ENCODE data around the gene KCNE4.

KCNE4 gene

GRCh38 chr2:223056701-223057418 is 4.9 kb downstream of the KCNE4 start:
- H4K20me1 ChIP-seq (ENCODE audit: insufficient read depth, low read length, poor library complexity, severe bottlenecking): no peaks in the 10 kb centered on the region
- no peaks in the 10 kb centered on the region for H3K27me3 ChIP-seq (ENCODE audit: insufficient read depth, low read length, poor library complexity, severe bottlenecking)
- peak overlapping the region; percentile 48 for H3K4me2 ChIP-seq (ENCODE audit: low read depth, low read length, poor library complexity, severe bottlenecking)
- H3K9ac ChIP-seq (ENCODE audit: low read depth, low read length, poor library complexity, severe bottlenecking): peak overlapping the region; percentile 9
- 0 out of 2 replicates have a peak, but pooled peaks cover 3% of the 10 kb centered on the region for H3F3A ChIP-seq (ENCODE audit: low read depth)
- H2AFZ ChIP-seq (ENCODE audit: low read length): peak overlapping the region; percentile 63
- no peaks in the 10 kb centered on the region for H3K9me2 ChIP-seq (replicated peaks; ENCODE audit: low read depth, low read length)
- no peaks in the 10 kb centered on the region for H3K79me2 ChIP-seq (ENCODE audit: insufficient read depth, low read length)
- no peaks in the 10 kb centered on the region for H3K36me3 ChIP-seq (ENCODE audit: insufficient read depth, low read length)
- no peak overlapping the region for H3K4me3 ChIP-seq (ENCODE audit: low read length, poor library complexity, severe bottlenecking)
- peaks cover 27% of the 10 kb centered on the region for H3K4me1 ChIP-seq (ENCODE audit: insufficient read depth, low read length, poor library complexity, severe bottlenecking)
- H3K9me3 ChIP-seq (ENCODE audit: insufficient read depth, low read depth, low read length): no peaks in the 10 kb centered on the region
- TF ChIP-seq EZH2phosphoT487 (IDR thresholded peaks at IDR 0.05; ENCODE audit: borderline replicate concordance) (no peak), CTCF (conservative IDR thresholded peaks at IDR 0.05; ENCODE audit: low read length) (no peak)

GRCh38 chr2:223057569-223057968 is 5.6 kb downstream of the KCNE4 start:
- Histone ChIP-seq H3K4me2 (ENCODE audit: low read depth, low read length, poor library complexity, severe bottlenecking) (no peak overlapping the region), H2AFZ (ENCODE audit: low read length) (peak overlapping the region; percentile 63; the same call in 1 of the 2 replicates), H3K9me2 (replicated peaks; ENCODE audit: low read depth, low read length) (no peaks in the 10 kb centered on the region), H3K27me3 (ENCODE audit: insufficient read depth, low read length, poor library complexity, severe bottlenecking) (no peaks in the 10 kb centered on the region), H3K36me3 (ENCODE audit: insufficient read depth, low read length) (no peaks in the 10 kb centered on the region), H3K9me3 (ENCODE audit: insufficient read depth, low read depth, low read length) (no peaks in the 10 kb centered on the region), H3K4me3 (ENCODE audit: low read length, poor library complexity, severe bottlenecking) (no peak overlapping the region), H3K9ac (ENCODE audit: low read depth, low read length, poor library complexity, severe bottlenecking) (no peak overlapping the region), H3K79me2 (ENCODE audit: insufficient read depth, low read length) (no peaks in the 10 kb centered on the region), H4K20me1 (ENCODE audit: insufficient read depth, low read length, poor library complexity, severe bottlenecking) (no peaks in the 10 kb centered on the region), H3K4me1 (ENCODE audit: insufficient read depth, low read length, poor library complexity, severe bottlenecking) (peaks cover 27% of the 10 kb centered on the region), H3F3A (ENCODE audit: low read depth) (0 out of 2 replicates have a peak, but pooled peaks cover 3% of the 10 kb centered on the region)
- no peak for TF ChIP-seq CTCF (conservative IDR thresholded peaks at IDR 0.05; ENCODE audit: low read length)
- TF ChIP-seq EZH2phosphoT487 (IDR thresholded peaks at IDR 0.05; ENCODE audit: borderline replicate concordance): no peak

GRCh38 chr2:223058952-223059716 is 7.1 kb downstream of the KCNE4 start:
- Histone ChIP-seq H3K9me3 (ENCODE audit: insufficient read depth, low read depth, low read length) (no peaks in the 10 kb centered on the region), H3K4me3 (ENCODE audit: low read length, poor library complexity, severe bottlenecking) (no peak overlapping the region), H3K4me1 (ENCODE audit: insufficient read depth, low read length, poor library complexity, severe bottlenecking) (peaks cover 27% of the 10 kb centered on the region), H3K9me2 (replicated peaks; ENCODE audit: low read depth, low read length) (no peaks in the 10 kb centered on the region), H4K20me1 (ENCODE audit: insufficient read depth, low read length, poor library complexity, severe bottlenecking) (no peaks in the 10 kb centered on the region), H3K79me2 (ENCODE audit: insufficient read depth, low read length) (no peaks in the 10 kb centered on the region), H3K9ac (ENCODE audit: low read depth, low read length, poor library complexity, severe bottlenecking) (no peak overlapping the region), H3F3A (ENCODE audit: low read depth) (0 out of 2 replicates have a peak, but pooled peaks cover 3% of the 10 kb centered on the region), H3K27me3 (ENCODE audit: insufficient read depth, low read length, poor library complexity, severe bottlenecking) (no peaks in the 10 kb centered on the region), H2AFZ (ENCODE audit: low read length) (no peak overlapping the region), H3K4me2 (ENCODE audit: low read depth, low read length, poor library complexity, severe bottlenecking) (no peak overlapping the region), H3K36me3 (ENCODE audit: insufficient read depth, low read length) (no peaks in the 10 kb centered on the region)
- TF ChIP-seq CTCF (conservative IDR thresholded peaks at IDR 0.05; ENCODE audit: low read length): no peak
- no peak for TF ChIP-seq EZH2phosphoT487 (IDR thresholded peaks at IDR 0.05; ENCODE audit: borderline replicate concordance)
